GM21515 (cell line): ENCODE data around the gene TFCP2.
A peak's percentile ranks its signal among the peaks of the same experiment; 100 is the strongest.
"Not testable (repeated sequence)": the region's sequence is repeated elsewhere in the genome, so short reads cannot be mapped to it uniquely, and the experiment has no call there.

Experiments used
- ATAC-seq: cut with Tn5 transposase; IDR thresholded peaks from one replicate; pipeline ENCODE4 v1.9.1; 2021; ENCODE audit not compliant: unreplicated experiment

Gene TFCP2

DNA sequence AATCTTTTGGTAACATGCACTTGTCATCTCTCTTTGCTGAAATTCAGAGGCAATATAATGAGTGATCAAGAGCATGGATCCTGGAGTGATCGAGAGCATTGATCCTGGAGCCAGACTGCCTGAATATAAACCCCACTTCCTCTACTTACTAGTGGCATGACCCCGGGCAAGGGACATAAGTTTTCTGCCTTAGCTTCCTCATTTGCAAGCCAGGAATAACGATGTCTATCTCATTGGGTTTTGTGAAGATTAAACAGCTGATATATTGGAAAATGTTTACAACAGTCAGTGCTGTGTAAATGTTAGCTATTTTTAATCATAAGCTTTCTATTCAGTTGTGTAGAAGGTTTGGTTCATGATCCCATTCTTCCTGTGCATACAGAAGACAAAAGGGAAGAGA lies 87.2 kb downstream of the TFCP2 start:
- ATAC-seq, result no peak

DNA sequence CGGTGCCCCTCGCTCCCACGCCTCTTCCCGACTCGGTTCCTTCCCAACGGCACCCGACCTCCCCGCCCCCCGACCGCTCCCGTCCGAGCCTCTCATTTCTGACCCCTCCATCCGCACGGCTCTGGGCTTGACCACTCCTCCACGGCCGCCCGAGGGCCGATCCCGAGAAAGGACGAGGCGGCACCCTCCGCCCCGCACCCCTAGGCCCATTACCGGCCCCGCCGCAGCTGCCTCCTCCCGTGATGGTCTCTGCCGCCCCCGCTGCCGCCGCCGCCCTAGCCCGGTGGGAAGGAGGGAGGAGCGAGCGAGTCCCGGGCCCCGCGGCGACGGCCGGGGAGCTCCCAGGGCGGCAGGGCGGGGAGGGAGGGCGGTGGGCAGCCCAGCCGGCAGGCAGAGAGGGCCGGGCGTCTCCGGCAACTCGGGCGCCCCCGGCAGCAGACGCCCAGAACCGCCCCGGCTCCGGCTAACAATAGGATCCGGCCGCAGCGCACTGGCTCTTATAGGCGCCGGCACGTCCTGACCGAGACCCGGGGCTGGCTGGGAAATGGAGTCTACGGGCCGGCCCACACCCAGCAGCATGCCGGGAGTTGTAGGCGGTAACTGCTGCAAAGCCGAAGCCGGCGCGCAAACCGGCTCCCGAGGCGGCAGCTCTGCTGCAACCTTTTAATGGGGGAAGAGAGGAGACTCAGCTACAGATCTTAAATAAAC lies 89.7 kb downstream of the TFCP2 start, which contains the start of gene CSRNP2:
Gene CSRNP2, minus strand, starts transcription at position 471 of the 708 bp plus-strand sequence. CDS start 7,035 bp downstream, outside the sequence.
- peak; percentile 97 for ATAC-seq

DNA sequence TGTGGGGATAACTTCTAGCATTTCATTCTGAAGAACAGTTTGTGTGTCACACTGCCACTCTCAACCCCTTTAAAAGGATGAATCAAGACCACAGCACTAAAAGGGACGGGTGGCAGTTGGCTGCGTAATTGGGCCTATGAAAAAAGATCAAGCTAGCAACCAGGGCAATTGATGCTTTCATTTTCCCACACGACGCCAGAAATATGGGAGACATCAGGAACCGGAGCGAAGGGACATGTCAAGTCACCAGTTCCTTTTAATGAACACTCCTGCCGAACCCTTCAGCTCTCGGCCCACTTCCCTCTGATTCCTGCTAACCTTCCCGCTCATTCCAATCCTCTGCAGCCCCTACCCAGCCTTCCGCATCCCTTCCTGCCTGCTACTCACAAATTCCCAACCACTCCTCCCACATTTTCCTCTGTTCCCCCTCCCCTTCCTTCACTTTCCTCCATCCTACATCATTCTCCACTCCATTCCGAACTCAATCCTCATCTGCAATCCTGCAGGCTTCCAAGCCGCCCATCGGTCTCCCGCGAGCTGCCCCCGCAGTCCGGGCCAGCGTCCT lies 90.3 kb downstream of the TFCP2 start:
- ATAC-seq, result no peak

DNA sequence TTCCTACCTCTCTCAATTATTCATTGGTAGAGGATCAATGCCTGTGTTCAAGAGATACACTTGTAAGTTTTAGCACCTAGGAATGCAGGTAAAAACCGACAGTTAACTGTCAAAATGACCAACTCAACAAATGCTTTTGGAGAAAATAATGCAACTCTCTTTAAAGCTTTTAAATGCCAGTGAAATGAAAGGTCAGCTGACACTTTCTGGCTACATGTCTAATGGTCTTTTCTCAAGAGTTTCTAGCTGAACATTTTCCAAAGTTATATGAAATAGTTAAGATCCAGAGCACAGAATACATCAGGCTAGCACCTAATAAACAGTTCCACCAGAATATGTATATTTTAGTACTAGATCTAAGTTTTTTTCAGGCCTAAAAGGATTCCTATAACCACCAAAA lies 91.5 kb downstream of the TFCP2 start:
- ATAC-seq, result no peak

DNA sequence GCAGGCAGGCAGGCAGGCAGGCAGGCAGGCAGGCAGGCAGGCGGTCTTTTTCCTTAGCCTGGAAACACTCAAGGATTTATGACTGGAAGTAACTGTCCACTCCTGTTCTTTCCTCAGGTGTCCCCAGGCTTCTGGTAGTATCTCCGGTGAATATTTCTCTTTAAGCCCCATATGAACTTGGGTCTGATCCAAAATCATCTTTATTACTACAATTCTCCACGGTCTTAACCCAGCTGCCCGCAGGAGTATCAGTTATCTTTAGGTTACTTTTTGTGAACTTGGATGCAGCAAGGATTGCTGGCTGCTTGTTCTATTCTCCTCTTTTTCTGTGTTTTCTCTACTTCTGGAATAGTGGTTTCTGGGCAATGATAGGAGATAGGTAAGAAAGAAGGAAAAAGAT lies 92.8 kb downstream of the TFCP2 start:
- ATAC-seq, result no peak

DNA sequence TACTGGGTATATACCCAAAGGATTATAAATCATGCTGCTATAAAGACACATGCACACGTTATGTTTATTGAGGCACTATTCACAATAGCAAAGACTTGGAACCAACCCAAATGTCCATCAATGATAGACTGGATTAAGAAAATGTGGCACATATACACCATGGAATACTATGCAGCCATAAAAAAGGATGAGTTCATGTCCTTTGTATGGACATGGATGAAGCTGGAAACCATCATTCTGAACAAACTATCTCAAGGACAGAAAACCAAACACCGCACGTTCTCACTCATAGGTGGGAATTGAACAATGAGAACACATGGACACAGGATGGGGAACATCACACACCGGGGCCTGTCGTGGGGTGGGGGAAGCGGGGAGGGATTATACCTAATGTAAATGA lies 94.1 kb downstream of the TFCP2 start:
- not testable (repeated sequence) for ATAC-seq

DNA sequence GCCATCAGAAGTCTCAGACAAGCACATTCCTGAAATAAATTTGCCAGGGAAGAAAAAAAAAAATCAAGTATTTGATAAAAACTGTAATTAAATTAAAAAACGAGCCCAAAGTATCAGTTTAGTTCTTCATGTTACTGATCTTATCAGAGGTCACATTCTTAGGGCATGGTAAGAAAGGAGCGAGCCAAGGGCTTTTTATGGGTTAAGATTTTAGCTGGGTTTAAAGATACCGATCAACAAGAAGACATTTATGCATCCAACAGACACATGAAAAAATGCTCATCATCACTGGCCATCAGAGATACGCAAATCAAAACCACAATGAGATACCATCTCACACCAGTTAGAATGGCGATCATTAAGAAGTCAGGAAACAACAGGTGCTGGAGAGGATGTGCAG lies 94.6 kb downstream of the TFCP2 start:
- ATAC-seq, result not testable (repeated sequence)

DNA sequence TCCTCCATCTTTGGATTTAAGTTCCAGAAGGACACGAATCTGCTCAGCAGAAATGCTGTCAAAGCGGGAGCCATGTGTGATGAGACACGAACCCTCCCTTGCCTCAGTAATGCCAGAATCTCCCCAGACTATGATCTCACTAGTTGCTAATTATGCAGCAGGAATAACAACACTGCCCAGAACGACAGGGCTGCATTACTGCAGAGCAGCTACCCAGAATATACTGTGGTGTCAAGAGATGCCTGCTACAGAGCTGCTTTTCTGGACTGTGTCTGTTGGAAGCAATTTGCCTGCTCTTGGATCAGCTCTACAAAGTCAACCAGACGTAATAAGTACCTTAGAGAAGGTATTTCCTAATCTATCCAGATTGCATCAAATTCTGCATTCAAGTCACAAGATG lies 95.0 kb downstream of the TFCP2 start:
- no peak for ATAC-seq

DNA sequence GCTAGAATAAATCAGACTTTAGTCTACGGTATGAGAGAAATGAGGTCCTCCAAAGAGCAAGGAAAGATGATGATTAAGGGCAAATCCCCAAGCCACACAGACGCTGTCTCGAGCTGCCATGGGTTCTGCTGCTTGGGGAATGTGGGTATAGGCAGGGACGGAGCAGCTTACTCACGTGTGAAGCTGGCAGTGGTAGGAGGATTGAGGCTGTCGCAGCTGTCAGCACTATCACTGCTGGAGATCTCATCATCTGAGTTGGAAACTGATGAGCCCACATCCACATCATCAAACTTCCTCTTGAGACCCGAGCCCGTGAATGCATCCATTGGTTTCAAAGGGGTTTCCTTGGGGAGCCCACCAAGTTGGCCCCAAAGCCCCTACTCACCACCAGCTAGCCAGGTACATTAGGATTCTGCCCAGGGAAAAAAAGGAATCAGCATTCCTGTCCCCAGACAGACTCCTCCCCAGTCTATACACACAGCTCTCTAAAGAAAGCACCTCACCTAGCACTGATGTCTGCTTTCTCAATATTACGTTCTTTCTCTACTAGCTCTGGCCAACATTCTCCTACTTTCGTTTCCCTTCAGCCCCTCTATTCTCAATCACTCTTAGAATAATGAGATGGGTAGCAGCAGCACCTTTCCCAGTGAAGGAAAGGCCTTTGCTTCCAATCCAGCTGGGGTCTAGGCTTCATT lies 96.6 kb downstream of the TFCP2 start:
- ATAC-seq, result no peak

DNA sequence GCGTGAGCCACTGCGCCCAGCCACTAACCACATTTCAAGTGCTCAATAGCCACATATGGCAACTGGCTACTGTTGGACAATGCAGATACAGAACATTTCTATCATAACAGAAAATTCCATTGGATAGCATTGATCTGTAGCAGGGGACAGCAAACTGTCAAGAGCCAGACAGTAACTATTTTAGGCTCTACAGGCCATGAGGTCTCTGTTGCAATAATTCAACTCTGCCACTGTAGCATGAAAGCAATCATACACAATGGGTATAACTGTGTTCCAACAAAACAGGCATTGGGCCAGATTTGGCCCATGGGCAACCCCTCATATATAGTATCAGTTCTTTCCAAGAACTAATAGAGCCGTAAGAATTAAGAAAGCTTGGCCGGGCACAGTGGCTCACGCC lies 97.5 kb downstream of the TFCP2 start:
- no peak for ATAC-seq

DNA sequence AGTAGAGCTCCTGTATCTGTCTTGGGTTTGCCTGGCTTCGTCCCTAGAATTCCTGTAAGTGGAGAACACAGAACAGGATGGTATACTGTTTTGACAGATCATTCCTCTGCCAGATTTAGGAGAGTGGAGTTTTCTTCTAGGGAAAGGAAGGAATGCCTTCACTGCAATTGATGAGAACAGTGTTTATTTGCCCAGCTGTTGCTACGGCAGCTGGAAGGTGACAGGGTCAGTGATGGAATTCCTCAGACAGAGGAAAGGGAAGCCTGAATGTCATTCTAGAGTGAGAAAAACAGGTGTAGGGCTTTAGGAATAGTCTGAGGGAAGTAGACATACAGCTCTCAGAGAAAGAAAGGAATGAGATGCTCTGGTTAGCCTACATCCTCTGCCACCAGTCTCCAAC lies 101.3 kb downstream of the TFCP2 start:
- ATAC-seq, result no peak

DNA sequence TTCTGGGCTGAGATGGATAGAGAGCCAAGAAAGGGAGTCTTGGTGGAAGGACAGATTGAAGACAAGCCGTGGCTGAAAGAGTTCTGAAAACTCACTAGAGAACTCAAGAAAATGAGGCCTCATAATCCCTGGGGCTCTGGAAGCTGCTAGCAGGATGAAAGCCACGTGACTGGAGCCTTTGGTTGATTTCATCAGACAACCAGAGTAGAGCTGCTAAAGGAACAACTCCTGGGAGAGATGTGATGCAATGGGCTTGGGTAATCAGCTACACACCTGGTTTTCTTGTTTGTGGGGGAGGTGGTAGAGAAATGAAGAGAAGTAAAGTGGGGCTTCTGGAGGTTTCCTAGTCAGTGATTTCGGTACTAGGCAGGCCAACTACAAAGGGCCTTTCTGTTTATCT lies 102.9 kb downstream of the TFCP2 start:
- no peak for ATAC-seq

DNA sequence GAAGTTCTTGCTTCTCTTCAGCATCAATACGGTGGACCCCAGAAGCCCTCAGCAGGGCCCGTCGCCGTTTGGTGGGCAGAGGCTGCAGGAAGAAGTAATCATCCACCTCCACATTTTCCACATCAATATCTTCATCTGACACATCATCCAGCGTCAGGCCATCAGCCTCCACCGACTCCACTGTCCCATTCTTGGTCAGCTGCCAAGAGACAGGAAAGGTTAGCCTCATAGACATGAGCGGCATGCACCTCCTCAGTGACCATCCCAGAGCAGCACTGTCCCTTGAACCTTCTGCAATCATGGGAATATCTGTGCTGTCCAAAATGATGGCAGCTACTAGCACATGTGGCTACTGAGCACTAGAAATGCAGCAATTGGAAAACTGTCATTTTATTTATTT lies 105.2 kb downstream of the TFCP2 start:
- no peak for ATAC-seq

DNA sequence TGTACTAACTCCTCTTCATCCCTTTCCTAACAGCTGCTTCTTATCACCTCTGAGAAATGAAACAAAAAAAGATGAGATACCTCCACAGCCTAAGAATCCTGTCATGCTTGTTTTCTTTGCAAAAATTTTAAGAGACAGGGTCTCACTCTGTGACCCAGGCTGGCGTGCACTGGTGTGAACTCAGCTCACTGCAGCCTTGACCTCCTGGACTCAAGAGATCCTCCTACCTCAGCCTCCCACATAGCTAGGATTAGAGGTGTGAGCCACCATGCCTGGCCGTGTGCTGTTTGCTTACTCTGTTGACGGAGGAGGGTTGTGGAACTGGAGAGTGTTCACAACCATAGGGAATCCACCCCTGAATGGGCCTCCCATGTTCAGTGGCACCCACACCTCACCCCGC lies 105.7 kb downstream of the TFCP2 start:
- no peak for ATAC-seq

DNA sequence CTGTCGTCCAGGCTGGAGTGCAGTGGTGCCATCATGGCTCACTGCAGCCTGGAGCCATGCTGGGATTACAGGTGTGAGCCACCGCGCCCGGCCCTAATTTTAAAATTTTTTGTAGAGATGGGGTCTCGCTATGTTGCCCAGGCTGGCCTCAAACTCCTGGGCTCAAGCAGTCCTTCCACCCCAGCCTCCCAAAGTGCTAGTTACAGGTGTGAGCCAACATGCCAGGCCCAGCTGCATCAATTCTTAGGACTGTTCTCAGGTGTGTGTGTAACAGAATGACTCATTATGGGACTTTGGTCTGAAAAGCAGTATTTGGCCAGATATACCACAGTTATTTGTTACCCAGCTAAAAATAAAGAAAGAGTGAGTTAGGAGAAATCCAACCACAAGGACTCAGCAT lies 107.4 kb downstream of the TFCP2 start:
- ATAC-seq, result no peak

DNA sequence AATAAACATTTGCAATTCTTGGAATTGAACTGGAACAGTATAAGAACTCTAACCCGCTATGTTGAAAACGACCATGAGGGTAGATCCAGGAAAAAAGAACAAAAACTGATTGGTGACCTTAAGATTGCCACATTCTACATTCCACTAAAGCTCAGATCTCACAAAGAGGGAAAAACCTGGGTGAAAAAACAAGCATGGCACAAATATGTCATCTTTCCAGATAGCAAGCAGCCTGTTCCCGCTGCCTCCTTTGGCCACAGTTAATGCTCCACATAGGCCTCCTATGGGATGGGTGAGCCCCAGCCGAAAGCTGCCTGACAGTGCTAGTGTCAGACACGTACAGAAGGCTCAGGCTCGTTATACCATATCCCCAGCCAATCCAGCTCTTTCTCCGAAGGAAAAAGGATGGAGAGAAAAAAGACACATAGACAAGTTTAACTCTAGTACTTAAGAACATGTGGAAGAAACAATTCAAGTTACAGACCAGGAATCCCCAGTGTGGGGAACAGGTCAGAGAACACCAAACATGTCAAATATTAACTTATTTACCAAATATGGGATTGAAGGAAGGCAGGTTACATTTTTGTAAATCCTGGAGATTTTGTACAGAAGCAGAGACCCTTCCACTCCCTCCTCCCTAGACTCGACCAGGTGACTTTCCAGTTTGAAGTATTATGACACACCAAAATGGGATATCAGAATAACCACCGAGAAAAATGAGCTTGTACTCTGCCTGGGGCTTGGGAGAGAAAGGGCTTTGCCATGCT lies 110.1 kb downstream of the TFCP2 start:
- no peak for ATAC-seq

DNA sequence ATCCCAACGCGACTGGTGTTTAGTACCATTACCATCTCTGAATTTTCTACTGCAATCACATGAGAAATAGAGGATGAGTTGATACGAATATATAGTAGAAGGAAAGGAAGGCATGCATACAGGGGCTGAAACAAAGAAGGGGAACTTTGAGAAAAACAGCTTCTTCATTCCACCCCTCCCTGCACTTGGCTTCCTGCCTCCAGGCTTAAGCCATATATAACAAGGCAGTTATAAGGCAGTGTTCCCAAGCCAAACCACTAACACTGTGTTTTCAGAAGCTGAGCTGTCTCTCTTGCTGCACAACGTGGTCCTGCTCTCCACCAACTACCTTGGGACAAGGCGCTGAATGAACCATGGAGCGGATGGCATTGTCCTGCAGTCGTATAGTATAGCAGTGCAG lies 113.8 kb downstream of the TFCP2 start:
- no peak for ATAC-seq

DNA sequence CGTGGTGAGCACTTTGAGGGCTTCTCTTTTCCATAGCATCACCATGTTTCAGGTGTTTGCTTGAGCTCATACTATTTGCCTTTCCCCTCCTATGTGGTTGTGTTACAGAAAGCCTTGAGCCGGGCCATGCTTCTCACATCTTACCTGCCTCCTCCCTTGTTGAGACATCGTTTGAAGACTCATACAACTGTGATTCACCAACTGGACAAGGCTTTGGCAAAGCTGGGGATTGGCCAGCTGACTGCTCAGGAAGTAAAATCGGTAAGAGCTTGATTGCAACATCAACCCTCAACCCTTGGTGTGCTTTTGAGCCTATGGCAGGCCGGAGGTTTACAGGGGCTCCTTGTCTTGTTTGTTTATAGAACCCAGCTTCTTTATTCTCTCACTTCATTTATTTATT lies 116.7 kb downstream of the TFCP2 start:
- ATAC-seq, result no peak

DNA sequence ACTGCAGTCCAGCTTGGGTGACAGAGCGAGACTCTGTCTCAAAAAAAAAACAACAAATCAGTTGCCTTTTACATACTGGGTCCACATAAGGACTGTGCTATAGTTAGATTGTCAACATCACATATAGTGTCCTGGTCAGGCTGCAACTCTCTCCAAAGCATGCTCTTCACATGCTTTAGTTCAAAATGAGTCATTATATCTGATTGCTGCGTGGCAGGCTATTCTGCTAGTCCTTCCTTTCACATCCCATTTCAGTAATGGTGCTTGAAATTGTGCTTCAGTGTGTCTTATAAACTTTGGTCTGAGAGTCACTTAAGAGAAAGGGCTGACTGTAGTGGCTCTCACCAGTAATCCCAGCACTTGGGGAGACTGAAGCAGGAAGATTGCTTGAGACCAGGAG lies 117.9 kb downstream of the TFCP2 start:
- no peak for ATAC-seq

DNA sequence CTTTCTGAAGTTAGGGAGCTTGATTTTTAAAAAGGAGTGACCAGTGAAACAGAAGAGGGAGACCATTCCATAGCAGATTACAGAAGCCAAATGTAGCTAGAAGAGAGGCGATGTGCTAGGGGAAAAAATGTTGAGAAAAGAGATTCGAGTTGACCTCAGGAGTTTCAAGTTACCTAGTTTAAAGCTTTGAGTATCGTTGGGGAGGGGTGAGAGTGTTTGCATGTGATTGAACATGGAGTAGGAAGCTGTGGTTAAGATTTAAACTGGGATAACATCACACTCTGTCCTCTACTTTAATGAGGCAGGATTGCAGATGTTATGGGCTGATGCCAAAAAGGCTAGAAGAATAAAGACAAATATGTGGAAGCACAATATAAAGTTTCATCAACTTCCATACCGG lies 121.1 kb downstream of the TFCP2 start:
- ATAC-seq, result no peak

DNA sequence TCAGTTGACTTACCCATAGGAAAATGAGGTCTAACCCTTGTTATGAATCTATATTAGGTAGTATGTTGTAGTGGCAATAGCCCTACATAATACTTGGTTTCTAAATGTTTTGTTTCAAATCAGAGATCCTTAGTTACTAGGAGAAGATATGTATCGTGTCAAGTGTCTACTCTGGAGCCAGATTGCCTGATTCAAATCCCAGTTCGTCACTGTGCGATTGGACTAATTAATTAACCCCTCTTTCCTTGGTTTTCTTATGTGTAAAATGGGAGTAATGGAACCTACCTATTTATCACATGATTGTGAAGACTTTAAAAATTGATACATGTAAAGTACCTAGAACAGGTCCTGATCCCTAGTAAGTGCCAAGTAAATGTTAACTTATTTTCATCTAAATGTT lies 123.4 kb downstream of the TFCP2 start:
- no peak for ATAC-seq
